Pulmonary artery endothelial cell (primary cell): ENCODE measurements around the gene PDXDC1. TPM values are rescaled to one million over a fixed set of nuclear protein-coding genes. Genes with fewer than 3 reads are reported as not detected.
"Not testable (repeated sequence)": the region's sequence is repeated elsewhere in the genome, so short reads cannot be mapped to it uniquely, and the experiment has no call there.

ENCODE experiments used
- DNase-seq: peaks from one replicate; pipeline ENCODE4 v3.0.0-alpha.2; 2011; ENCODE audit warnings: low read depth, low spot score
- total RNA-seq: library from RNA; depleted of rRNA; stranded (reverse); fragments of >200 nt; gene quantifications from 2 replicates; pipeline ENCODE4 v1.2.3, GENCODE V29; 2014

Gene PDXDC1, protein sequence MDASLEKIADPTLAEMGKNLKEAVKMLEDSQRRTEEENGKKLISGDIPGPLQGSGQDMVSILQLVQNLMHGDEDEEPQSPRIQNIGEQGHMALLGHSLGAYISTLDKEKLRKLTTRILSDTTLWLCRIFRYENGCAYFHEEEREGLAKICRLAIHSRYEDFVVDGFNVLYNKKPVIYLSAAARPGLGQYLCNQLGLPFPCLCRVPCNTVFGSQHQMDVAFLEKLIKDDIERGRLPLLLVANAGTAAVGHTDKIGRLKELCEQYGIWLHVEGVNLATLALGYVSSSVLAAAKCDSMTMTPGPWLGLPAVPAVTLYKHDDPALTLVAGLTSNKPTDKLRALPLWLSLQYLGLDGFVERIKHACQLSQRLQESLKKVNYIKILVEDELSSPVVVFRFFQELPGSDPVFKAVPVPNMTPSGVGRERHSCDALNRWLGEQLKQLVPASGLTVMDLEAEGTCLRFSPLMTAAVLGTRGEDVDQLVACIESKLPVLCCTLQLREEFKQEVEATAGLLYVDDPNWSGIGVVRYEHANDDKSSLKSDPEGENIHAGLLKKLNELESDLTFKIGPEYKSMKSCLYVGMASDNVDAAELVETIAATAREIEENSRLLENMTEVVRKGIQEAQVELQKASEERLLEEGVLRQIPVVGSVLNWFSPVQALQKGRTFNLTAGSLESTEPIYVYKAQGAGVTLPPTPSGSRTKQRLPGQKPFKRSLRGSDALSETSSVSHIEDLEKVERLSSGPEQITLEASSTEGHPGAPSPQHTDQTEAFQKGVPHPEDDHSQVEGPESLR
- 77.4 and 79.2 TPM in 2 replicates for total RNA-seq

GRCh38 chr16:14974656-14975417, at the start of gene PDXDC1:
Gene PDXDC1, plus strand, starts transcription at chr16:14975026. Its CDS starts 174 bp downstream, at chr16:14975200.
- DNase-seq = peak; percentile 58

DNA sequence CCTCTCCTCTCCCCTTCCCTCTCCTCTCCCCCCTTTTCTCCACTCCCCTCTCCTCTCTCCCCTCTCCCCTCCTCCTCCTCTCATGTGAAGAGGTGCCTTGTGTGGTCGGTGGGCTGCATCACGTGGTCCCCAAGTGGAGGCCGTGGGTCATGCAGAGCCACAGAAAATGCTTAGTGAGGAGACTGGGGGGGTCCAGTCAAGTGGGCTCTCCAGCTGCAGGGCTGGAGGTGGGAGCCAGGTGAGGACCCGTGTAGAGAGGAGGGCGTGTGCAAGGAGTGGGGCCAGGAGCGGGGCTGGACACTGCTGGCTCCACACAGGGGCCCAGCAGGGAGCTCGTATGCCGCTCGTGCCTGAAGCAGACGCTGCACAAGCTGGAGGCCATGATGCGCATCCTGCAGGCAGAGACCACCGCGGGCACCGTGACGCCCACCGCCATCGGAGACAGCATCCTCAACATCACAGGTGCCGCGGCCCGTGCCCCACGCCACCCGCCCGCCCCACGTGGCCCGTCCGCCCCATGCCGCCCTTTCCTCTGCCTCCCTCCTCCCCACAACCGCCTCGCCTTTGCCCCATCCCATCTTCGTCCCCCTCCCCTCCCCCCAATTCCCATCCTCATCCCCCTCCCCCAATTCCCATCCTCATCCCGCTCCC, 46.6 kb upstream of the PDXDC1 start:
- peak; percentile 0 for DNase-seq

DNA sequence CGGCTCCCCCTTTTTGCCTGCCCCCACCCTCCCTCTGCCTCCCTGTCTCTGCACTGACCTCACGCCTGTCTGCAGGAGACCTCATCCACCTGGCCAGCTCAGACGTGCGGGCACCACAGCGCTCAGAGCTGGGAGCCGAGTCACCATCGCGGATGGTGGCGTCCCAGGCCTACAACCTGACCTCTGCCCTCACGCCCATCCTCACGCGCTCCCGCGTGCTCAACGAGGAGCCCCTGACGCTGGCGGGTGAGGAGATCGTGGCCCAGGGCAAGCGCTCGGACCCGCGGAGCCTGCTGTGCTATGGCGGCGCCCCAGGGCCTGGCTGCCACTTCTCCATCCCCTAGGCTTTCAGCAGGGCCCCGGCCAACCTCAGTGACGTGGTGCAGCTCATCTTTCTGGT, 45.6 kb upstream of the PDXDC1 start:
- DNase-seq = not testable (repeated sequence)

DNA sequence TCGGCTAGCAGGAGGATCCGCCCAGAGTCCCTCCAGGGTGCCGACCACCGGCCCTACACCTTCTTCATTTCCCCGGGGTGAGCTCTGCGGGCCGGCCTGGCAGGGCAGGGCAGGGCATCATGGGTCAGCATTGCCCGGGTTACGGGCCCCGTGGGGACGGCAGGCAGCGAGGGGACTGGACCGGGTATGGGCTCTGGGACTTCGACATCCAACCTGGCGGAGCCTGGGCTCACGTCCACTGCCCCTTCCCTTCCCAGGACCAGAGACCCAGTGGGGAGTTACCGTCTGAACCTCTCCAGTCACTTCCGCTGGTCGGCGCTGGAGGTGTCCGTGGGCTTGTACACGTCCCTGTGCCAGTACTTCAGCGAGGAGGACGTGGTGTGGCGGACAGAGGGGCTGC, 44.6 kb upstream of the PDXDC1 start:
- not testable (repeated sequence) for DNase-seq

DNA sequence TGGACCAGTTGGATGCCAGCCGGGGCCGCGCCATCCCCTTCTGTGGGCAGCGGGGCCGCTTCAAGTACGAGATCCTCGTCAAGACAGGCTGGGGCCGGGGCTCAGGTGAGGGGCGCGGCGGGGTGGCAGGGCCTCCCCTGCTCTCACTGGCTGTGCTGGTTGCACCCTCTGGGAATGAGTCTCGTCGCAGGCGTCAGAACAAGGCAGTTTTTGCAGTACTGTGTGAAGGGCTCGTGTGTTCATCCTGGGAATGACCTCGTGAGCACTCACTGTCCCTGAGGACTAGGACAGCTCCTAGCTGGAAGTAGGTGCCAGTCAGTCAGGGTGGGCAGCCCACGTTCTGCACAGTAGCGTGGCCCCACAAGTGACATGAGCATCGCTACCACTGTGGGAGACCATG, 43.9 kb upstream of the PDXDC1 start:
- not testable (repeated sequence) for DNase-seq

GRCh38 chr16:14932581-14933375, 42.0 kb upstream of the PDXDC1 start:
- DNase-seq = not testable (repeated sequence)

GRCh38 chr16:14937143-14937542, 37.7 kb upstream of the PDXDC1 start, which contains the start of gene NPIPA1:
Gene NPIPA1, plus strand, starts transcription at chr16:14937443. Its CDS starts 0 bp downstream, at chr16:14937443.
- not testable (repeated sequence) for DNase-seq

GRCh38 chr16:14937994-14938393, 36.8 kb upstream of the PDXDC1 start:
- DNase-seq = not testable (repeated sequence)

DNA sequence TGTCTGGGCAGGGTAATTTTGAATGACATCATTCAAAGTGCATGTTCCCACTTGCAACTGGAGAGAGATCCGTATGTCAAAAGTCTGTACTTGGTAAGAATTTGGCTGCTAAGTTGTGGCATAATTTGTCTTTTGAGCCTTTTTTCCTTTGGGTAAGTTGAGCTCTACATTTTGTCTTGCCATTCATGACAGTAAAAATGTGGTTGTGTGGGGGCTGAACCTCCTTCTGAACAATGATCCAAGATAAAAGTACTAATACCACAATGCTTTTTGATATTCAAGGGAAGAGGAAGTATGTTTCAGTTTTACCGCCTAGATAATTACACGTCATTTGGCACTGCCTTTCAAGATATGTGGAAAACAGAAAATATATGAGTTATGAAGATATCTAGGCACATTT, 32.1 kb upstream of the PDXDC1 start:
- DNase-seq = not testable (repeated sequence)

DNA sequence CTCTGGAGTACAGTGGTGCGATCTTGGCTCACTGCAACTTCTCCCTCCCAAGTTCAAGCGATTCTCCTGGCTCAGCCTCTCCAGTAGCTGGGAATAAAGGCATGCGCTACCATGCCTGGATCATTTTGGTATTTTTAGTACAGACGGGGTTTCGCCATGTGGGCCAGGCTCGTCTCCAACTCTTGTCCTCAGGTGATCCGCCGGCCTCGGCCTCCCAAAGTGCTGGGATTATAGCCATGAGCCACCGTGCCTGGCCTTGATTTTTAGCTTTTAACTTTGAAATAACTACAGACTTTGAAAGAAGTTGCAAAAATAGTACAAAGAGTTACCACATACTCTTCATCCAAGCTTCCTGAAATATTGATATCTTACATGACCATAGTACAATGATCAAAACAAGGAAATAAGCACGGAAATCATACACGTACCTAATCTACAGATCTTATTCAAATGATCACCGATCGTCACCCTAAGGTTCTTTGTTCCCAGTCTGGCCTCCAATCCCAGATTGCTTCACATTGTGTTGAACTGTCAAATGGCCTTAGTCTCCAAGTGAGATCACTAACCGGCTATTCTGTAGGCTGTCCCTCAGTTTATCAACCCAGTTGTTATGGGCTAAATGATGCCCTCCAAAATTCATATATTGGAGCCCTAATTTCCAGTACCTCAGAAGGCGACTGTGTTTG, 19.1 kb upstream of the PDXDC1 start:
- DNase-seq = no peak

DNA sequence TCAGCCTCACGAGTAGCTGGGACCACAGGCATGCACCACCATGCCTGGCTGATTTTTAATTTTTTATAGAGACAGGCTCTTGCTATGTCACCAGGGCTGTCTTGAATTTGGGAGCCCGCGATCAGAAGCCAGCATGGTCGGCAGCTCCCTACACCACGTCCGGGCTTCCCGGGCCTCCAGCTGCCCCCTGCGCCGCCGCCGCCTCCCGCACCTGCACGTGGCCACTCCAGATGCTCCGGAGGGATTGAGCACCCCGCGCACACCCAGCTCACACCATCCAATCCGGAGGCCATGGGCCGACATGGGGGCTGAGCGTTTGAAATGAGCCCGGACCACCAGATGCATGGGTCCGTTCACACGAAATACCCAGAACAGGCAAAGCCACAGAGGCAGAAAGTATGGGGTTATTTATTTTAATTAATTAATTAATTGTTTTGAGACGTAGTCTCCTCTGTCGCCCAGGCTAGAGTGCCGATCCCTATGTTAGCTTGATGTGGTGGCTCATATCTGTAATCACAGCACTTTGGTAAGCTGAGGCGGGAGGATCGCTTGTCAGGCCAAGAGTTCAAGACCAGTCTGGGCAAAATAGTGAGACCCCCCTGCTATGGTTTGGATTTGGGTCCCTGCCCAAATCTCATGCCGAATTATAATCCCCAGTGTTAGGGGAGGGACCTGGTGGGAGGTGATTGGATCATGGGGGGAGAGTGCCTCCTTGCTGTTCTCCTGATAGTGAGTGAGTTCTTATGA, 17.1 kb upstream of the PDXDC1 start:
- DNase-seq = no peak

DNA sequence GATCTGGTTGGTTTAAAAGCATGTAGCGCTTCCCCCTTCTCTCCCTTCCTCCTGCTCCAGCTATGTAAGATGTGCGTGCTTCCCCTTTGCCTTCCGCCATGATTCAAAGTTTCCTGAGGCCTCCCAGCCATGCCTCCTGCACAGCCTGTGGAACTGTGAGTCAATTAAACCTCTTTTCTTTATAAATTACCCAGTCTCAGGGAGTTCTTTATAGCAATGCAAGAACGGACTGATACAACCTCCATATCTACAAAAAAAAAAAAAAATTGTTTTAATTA, 16.6 kb upstream of the PDXDC1 start:
- no peak for DNase-seq

DNA sequence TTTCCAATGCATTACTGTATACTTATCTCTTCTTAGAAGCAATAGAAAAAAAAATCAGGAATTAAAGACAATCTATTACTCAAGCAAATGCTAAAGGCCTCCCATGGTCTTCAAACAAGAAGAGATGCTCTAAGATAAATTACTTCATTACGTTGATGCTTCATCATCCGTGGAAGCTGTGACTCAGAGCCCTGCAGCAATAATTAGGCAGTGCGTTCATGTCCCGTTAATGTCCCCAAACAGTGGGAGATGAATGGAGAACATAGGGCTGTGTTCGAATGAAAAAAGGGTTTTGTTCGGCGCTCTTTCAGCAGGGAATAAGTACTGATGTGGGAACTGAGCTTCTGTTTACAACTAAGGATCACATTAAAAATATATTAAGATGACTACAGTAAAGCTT, 15.9 kb upstream of the PDXDC1 start:
- no peak for DNase-seq

- DNase-seq = no peak
These were observed 13.2 kb upstream of the PDXDC1 start for GRCh38 chr16:14961405-14962186.

DNA sequence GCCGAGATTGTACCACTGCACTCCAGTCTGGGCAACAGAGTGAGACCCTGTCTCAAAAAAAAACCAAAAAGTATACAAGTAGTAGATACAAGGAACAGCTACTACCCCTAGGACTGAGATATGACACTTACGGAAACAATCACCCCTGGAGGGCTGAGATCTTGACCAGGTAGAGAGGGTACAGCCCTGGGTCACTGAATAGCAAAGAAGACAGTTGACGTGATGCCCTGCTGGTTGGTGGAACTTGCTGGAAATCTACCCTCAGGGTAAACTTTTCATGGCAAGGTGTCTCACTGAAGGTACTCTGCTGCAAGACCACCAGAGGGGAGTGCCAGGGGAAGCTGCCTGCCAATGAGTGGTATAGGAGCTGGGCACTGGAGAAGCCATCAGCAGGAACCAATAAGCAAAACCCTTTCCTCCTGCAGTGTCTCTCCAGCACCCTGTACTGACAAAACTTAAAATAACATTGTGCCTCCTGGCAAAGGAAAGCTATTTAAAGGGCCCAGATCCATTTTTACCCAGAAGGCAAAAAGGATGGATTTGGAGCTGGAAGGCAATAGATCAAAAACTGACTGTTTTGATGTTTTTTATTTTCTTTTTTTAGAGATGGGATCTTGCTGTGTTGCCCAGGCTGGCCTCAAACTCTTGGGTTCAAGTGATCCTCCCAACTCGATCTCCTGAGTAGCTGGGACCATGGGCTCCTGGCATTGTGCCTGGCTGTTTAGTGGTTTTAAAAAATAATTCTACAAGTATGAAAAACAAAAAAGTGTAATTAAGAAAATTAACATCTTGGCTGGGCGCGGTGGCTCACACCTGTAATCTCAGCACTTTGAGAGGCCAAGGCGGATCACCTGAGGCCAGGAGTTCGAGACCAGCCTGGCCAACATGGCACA, 11.3 kb upstream of the PDXDC1 start:
- DNase-seq = no peak

GRCh38 chr16:14965328-14965727, 9.5 kb upstream of the PDXDC1 start:
- no peak for DNase-seq

DNA sequence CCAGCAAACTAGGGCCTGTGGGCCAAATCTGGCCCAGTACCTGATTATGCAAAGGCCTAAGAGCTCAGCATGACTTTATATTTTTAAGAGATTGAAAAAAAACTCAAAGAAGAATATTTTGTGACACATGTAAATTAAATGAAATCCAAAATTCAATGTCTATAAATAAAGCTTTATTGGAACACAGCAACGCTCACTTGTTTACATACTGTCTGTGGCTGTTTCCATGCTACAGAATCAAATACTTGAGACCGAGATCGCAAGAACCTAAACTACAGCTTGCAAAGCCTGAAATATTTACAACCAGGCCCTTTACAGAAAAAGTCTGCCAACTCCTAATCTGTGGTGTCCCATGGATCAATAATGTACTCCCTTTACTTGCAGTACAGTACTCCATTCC, 5.0 kb upstream of the PDXDC1 start:
- DNase-seq = not testable (repeated sequence)
